ENCODE data around the gene GIGYF2.

The GIGYF2 gene

DNA sequence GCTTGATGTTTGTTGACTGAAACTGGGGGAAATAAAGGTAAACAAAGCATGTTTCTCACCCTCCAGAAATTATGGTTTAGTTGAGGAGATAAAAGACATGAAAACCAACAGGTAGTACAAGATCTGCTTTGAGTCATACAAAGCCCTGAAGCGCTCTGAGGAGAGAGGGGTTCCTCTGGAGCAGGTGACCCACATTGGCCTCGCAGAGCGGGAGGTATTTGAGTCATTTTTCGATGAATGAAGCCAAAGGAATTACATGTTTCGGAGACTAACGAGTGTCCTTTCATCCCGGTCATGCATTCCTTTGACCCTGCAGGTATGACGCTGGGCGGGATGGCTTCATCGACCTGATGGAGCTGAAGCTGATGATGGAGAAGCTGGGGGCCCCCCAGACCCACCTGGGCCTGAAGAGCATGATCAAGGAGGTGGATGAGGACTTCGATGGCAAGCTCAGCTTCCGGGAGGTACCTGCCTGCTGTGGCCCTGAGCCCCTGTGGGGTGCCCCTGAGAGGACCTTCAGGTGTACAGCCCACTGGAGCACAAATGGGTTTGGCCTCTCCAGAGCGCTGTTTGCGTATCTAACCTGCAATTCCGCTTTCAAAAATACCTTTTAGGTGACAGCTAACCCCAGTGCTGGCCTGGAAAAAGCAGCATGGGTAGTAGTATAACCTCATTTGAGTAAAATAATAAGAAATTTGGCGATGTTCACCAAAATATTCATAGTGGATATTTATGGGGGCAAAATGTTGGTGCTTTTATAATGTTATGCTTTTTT, 34.5 kb upstream of the GIGYF2 start:
- TF ChIP-seq, protein P1, sequence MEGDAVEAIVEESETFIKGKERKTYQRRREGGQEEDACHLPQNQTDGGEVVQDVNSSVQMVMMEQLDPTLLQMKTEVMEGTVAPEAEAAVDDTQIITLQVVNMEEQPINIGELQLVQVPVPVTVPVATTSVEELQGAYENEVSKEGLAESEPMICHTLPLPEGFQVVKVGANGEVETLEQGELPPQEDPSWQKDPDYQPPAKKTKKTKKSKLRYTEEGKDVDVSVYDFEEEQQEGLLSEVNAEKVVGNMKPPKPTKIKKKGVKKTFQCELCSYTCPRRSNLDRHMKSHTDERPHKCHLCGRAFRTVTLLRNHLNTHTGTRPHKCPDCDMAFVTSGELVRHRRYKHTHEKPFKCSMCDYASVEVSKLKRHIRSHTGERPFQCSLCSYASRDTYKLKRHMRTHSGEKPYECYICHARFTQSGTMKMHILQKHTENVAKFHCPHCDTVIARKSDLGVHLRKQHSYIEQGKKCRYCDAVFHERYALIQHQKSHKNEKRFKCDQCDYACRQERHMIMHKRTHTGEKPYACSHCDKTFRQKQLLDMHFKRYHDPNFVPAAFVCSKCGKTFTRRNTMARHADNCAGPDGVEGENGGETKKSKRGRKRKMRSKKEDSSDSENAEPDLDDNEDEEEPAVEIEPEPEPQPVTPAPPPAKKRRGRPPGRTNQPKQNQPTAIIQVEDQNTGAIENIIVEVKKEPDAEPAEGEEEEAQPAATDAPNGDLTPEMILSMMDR (IDR thresholded peaks at IDR 0.05): no peak
- no peak for DNase-seq (ENCODE audit: low spot score)
- Histone ChIP-seq H3K4me3 (no peak overlapping the region), H3K27ac (no peak overlapping the region)

DNA sequence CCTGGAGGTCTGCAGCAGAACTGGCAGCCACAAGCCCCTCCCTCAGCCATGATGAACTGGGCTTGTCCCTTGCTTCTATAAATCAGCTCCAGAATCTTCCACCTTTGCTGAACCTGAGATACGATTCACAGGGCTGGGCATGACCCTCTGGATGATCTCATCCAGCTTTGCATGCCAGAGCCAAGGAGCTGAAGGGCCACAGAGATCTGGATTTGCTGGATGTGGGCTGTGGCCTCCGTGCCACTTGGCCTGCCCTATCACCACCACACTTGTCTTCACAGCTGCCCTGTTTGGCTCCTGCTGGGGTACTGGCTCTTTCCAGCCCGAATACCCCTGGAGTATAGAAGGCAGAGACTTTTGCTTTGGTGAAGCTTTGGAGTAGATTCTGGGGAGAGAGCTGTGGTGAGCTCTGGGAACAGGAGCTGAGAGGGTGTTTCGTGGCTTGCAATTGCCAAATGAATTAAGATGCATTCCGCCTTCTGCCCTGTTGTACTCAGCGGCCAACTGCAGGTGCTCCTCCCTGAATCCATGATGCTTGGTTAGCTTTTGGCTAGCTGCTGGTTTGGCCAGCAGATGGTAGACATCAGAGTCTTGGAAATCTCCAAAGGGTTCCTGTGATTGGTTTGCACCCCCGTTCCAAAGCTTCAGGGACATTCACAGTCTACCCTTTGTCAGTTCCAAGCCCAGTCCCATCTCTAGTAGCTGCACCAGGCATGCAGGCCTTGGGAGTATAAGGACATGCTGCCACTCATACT, 30.9 kb upstream of the GIGYF2 start:
- peak overlapping the region in 1 of 2 donors; percentile 34 for H3K27ac ChIP-seq

DNA sequence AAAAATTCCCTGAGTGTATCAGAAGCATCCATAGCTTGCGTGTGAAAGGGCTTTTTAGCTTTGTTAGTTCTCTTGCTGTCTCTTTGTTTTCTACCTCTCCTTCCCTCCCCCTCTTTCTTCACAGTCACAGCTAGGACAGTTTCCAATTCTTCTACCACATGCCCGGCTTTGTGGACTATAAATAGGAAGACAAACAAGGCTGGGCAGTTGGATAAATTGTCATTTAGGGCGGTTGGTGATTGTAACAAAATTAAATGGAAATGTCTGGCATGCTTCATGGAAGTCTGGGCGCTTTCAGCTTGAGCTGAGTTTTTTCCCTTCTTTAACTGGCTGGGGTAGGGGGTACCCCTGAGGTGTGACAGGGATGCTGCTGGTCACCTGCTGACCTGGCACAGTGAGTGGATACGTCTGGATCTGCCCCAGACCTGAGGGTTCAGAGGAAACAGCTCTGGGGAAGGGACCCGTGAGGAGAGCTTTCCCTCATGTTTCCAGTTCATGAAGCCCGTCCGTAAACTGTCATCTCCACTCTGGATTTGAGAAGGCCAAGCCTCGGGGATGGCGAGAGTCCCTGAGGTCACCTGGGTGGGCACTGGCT, 29.0 kb upstream of the GIGYF2 start:
- peak overlapping the region; percentile 35 for H3K4me3 ChIP-seq
- DNase-seq (ENCODE audit: low spot score): no peak
- H3K27ac ChIP-seq: peak overlapping the region; percentile 67 to 79
- TF ChIP-seq, protein P1 (IDR thresholded peaks at IDR 0.05): no peak

More for the DNA sequence above, 30.9 kb upstream of the GIGYF2 start:
- TF ChIP-seq, protein P1 (IDR thresholded peaks at IDR 0.05): no peak
- H3K4me3 ChIP-seq: no peak overlapping the region
- DNase-seq (ENCODE audit: low spot score): no peak

DNA sequence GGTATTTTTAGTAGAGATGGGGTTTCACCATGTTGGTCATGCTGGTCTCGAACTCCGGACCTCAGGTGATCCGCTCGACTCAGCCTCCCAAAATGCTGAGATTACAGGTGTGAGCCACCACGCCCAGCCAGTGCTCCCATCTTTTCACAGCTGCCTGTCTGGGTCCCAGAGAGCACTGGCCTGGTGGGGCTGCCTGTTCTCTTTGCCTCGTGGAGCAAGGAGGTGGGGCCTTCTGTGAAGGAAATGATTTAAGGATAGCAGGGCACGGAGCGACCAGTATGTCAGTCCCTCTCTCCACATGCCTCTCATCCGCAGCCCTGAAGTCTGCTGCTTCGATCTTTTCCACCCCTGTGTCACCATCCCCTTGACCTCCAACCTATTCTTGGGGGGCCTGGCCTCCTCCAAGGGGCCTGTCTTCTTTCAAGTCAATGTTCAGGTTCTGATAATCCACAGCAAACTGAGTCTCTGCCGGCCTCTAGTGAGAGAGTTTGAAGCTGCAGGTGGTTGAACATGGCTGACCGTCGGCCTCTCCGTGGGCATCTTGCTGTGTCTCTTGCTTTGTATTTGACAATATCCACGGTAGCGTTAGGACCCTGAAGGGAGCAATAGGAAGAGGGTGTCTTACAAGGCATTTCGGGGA, 28.2 kb upstream of the GIGYF2 start:
- Histone ChIP-seq H3K4me3 (peak overlapping the region; percentile 23), H3K27ac (peak overlapping the region; percentile 67 to 76)
- DNase-seq (ENCODE audit: low spot score): no peak
- TF ChIP-seq, protein P1 (IDR thresholded peaks at IDR 0.05): no peak

DNA sequence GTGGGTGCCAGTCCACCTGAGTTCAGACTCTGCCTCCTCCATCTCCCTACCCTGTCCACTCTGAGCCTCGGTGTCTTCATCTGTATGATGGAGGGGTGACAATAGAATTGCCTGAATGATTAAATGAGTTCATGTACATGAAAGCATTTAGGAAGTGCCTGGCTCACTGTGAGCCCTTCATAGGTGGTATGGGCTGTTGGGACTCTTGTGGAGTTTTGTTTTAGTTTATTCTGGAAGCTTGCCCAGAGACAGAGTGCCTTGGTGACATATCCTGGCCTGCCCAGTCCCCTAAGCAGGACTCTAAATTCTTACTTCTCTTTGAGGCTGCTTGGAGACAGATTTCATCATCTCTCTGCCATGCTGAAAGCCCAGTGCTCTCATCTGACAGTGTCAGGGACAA, 24.5 kb upstream of the GIGYF2 start:
- TF ChIP-seq, protein P1 (IDR thresholded peaks at IDR 0.05): no peak
- no peak overlapping the region for H3K4me3 ChIP-seq
- no peak overlapping the region for H3K27ac ChIP-seq
- no peak for DNase-seq (ENCODE audit: low spot score)

DNA sequence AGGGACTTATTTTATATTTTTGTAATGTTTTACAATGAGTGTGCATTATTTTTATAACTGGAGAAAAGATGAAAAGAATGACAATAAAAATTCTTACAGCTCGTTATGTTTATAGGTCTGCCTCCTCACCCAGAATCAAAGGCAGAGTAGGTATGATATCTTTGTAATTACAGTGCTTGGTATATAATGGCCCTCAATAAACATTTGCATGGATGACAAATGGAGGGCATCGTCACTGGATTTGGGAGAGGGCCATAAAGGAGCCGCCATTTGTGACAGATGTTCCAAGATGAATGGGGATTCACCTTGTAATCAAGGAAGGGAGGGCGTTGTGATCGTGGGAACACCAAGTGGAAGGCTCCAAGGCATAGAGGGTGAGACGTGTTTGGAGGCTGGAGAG, 22.6 kb upstream of the GIGYF2 start:
- no peak for DNase-seq (ENCODE audit: low spot score)
- Histone ChIP-seq H3K27ac (no peak overlapping the region), H3K4me3 (no peak overlapping the region)
- TF ChIP-seq, protein P1 (IDR thresholded peaks at IDR 0.05): no peak

All from coronary artery (tissue), 2 donors.